ENCODE results near the gene EXOC3L4. TPM values are rescaled to one million over a fixed set of nuclear protein-coding genes. Genes with fewer than 3 reads are reported as not detected.

EXOC3L4 gene
- total RNA-seq, 4 donors from 2014 or later, result 0.64 to 0.75 TPM; not detected in 2

DNA sequence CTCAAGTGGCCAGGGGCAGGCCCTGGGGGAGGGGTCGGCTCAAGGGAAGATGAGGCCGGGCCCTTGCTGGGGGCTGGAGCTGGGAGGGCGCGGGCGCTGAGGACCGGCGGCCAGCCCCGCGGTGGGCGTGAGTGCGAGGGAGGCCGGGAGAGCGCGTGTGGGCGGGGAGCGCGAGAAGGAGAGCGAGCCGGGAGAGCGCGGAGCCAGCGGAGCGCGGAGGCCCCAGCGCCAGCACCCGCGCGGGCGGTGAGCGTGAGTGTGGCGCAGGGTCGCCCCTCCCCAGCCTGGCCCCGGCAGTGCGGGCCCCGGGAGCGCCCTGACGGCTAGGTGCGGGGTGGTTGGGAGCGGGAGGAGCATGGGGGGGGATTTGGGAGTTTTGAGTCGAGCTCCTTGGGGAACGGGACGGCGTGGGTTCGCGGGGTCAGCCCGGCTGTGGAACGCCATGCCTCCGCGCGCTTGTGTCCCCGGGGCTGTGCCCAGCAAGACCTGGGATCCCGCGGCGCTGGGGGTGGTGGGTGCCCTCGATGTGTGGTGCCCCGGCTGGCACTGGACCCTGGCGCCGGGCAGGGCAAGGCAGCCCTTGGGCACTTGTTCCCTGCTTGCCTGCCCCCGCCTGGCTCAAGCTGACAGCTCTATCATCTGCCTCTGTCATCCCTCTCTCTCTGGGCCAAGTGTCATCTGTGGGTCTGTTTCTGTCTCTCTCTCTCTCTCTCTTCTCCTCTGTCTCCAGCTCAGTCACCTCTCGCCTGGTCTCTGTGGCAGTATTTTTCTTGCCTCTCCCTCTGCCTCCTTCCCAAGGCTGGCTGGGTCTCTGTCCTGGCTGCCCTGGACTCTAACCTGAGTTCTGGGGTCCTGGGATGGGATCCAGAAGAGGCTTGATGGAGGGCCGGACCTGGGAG, 10.3 kb upstream of the EXOC3L4 start, which contains the start of gene LBHD2:
LBHD2 (plus strand) TSS at position 190 of the 899 bp plus-strand sequence. CDS start 1,803 bp downstream, outside the sequence.
- no peak within 1 kb of the TSS for H3K4me3 ChIP-seq (ENCODE audit: low read depth, poor library complexity, severe bottlenecking)
- TF ChIP-seq, protein P1, sequence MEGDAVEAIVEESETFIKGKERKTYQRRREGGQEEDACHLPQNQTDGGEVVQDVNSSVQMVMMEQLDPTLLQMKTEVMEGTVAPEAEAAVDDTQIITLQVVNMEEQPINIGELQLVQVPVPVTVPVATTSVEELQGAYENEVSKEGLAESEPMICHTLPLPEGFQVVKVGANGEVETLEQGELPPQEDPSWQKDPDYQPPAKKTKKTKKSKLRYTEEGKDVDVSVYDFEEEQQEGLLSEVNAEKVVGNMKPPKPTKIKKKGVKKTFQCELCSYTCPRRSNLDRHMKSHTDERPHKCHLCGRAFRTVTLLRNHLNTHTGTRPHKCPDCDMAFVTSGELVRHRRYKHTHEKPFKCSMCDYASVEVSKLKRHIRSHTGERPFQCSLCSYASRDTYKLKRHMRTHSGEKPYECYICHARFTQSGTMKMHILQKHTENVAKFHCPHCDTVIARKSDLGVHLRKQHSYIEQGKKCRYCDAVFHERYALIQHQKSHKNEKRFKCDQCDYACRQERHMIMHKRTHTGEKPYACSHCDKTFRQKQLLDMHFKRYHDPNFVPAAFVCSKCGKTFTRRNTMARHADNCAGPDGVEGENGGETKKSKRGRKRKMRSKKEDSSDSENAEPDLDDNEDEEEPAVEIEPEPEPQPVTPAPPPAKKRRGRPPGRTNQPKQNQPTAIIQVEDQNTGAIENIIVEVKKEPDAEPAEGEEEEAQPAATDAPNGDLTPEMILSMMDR (IDR thresholded peaks at IDR 0.05), result no peak
- no peak for TF ChIP-seq POLR2A (IDR thresholded peaks at IDR 0.05)
- intact Hi-C loops (cut with DNase I; ENCODE audit: low total_unique reads), result no loop called here
- 25 to 30% methylated on average over 29 to 31 of the region's 61 CpGs for WGBS, 2 donors
- no peak for DNase-seq (ENCODE audit: low spot score in 2 of 2)

DNA sequence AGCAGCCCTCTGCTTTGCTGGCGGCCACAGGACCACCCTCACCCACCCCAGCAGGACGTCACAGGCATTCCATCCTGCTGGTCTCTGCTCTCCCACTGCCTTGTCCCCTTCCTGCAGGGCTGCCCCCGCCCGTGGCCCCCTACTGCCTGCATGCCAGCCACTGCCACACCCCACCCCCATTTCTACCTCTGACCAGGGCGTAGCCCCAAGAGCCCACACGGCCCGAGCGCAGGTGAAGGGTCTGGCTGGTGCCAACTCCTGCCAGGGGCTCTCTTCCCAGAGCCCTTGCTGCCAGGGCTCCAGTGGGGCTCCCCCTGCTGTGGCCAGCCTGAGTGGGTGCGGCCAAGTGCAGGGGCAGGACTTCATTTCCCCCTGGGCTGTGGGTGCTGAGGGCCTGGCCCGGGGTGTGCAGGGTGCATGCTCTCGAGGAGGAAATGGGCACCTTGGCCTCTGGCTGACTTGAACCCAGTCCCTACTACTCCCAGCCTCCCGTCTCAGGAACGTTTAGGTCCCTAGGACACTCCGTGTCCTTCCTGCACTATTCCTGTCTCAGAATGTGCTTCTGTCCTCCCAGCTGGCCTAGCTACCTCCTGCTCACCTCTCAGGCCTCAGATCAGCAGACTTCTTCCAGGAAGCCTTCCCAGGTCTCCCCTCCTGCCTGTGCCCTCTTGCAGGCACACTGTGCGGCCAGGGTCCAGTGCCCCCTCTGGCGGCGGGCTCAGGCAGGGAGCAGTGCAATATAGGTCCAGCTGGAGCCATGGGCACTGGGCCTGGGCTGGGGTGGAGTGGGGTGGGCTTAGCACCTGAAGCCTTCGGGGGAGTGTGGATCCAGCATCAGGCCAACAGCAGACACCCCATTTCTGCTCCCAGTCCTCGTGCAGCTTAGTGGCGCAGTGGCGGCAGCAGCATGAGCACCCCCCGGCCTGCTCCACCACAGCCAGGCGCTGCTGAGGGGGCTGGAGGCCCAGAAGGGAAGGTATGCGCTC, 9.1 kb upstream of the EXOC3L4 start:
- TF ChIP-seq POLR2A (IDR thresholded peaks at IDR 0.05), result no peak
- TF ChIP-seq, protein P1 (IDR thresholded peaks at IDR 0.05), result no peak
- WGBS, 2 donors, result 83 to 84% methylated on average over 20 to 24 of the region's 24 CpGs
- no peak overlapping the region for H3K4me3 ChIP-seq (ENCODE audit: low read depth, poor library complexity, severe bottlenecking)
- intact Hi-C loops (cut with DNase I; ENCODE audit: low total_unique reads), result no loop called here
- DNase-seq (ENCODE audit: low spot score in 2 of 2), result no peak

DNA sequence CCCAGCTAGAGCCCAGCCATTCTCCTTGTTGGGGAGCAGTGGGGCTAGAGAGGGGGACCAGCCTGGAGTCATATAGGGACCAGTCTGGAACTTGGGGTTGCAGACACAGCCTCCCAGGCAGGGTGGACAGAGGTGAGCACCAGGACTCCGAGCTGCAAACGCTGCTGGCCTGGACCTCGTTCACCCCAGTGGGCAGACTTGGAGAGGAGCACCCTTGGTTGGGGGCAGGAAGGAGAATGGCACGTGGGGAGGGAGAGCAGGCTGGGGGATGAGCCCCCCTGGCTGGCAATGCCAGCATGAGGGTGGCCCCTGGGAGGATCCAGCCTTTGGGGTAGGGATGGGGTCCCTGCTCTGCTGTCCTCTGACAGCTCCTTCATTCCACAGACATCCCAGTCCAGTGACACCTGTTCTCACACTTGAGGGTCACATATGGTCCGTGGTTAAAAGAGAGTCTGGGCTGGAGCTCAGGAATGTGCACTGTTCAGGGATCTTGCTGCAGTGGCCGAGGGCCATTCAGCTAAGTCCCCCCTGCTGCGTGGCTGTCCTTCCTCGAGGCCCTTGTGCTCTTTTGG, 7.7 kb upstream of the EXOC3L4 start:
- DNase-seq (ENCODE audit: low spot score in 2 of 2), result no peak
- H3K4me3 ChIP-seq (ENCODE audit: low read depth, poor library complexity, severe bottlenecking), result no peak overlapping the region
- intact Hi-C loops (cut with DNase I; ENCODE audit: low total_unique reads), result no loop called here
- TF ChIP-seq, protein P1 (IDR thresholded peaks at IDR 0.05), result no peak
- no peak for TF ChIP-seq POLR2A (IDR thresholded peaks at IDR 0.05)
- 79 to 83% methylated on average over 6 to 8 of the region's 8 CpGs for WGBS, 2 donors

DNA sequence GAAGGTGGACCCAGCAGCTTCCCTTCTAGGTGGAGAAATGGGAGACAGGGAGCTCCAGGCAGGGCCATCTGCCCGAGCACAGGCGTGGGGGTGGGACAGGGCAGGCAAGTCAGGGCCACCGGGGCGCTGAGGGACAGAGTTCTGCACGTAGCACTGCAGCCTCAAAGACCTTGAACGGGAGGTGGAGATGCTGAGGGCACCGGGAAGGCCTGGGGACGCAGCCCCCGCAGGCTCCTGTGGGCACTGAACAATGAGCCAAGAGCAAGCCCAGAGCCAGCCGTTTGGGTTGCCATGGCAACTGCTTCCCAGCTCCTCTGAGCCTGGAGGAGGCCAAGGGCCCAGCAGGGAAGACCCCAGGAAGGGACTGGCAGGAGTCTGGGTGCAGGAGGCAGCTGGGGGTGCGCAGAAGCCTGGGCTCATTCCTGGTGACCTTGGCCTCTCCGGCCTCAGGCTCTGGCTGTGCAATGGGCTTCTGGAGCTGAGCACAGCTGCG, 7.1 kb upstream of the EXOC3L4 start:
- DNase-seq (ENCODE audit: low spot score in 2 of 2), result no peak
- WGBS, 2 donors, result 83% methylated on average over 9 to 13 of the region's 13 CpGs
- no peak overlapping the region for H3K4me3 ChIP-seq (ENCODE audit: low read depth, poor library complexity, severe bottlenecking)
- TF ChIP-seq, protein P1 (IDR thresholded peaks at IDR 0.05), result no peak
- no peak for TF ChIP-seq POLR2A (IDR thresholded peaks at IDR 0.05)
- intact Hi-C loops (cut with DNase I; ENCODE audit: low total_unique reads), result no loop called here

DNA sequence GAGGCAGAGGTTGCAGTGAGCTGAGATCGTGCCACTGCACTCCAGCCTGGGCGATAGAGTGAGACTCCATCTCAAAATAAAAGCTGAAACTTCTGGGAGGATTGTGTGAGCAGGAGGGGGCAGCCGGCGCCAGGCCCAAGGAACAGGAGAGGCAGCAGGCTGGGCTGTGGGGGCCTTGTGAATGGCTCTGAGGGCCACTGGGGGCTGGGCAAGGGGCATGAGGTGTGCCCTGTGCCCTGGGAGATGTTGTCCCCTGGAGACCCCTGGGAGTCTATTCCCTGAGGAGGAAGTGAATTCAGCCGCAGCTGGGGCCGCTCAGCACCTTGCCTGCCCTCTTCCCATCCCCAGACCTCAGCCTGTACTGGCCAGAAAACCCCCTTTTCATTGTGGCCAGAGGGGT, 5.6 kb upstream of the EXOC3L4 start:
- TF ChIP-seq POLR2A (IDR thresholded peaks at IDR 0.05), result no peak
- TF ChIP-seq, protein P1 (IDR thresholded peaks at IDR 0.05), result no peak
- whole genome bisulfite sequencing, 2 donors, result 92 to 97% methylated on average over 6 of the region's 6 CpGs
- no peak for DNase-seq (ENCODE audit: low spot score in 2 of 2)
- no peak overlapping the region for H3K4me3 ChIP-seq (ENCODE audit: low read depth, poor library complexity, severe bottlenecking)
- intact Hi-C loops (cut with DNase I; ENCODE audit: low total_unique reads), result no loop called here

All from lower leg skin (tissue), 4 donors.